ENCODE measurements around the gene KAT6B.
"Not testable (repeated sequence)": the region's sequence is repeated elsewhere in the genome, so short reads cannot be mapped to it uniquely, and the experiment has no call there.

The KAT6B gene

DNA sequence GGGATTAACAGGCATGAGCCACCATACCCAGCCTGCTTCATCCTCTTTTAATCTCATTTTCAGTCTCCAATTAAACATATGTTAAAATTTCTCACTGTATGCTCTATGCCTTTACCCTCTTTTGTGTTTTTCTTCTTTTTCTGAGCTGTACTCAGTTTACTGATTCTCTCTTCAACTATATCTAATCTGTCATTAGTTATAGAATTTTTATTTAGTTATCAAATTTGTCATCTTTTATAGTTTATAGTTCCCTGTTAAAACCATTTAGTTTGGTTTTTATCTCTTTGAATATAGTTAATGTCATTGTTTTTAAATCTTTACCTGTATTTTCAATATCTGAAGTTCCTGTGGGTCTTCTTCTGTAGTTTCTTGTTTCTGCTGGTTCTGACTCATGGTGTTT, 93.3 kb downstream of the KAT6B start:
- no peaks in the 10 kb centered on the region for H3K79me1 ChIP-seq (ENCODE audit: low read depth, low read length)
- no peak overlapping the region for H2BK12ac ChIP-seq (ENCODE audit: low read length)
- no peak overlapping the region for H3K23ac ChIP-seq (ENCODE audit: low read depth, low read length, poor library complexity)

DNA sequence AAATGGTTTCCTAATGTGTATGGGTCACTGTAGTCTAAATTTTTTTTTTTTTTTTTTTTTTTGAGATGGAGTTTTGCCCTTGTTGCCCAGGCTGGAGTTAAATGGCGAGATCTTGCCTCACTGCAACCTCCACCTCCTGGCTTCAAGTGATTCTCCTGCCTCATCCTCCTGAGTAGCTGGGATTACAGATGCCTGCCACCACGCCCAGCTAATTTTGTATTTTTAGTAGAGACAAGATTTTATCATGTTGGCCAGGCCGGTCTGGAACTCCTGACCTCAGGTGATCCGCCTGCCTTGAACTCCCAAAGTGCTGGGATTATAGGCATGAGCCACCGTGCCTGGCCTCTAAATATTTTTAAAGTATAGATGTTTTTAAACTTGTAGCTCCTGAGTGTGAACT, 94.7 kb downstream of the KAT6B start:
- H2BK120ac ChIP-seq (ENCODE audit: low read depth, low read length); H3K9me3 ChIP-seq (replicated peaks in 1 of 2; ENCODE audit: control insufficient read depth in 2 of 2, insufficient read depth in 1 of 2, low read depth in 1 of 2, low read length in 2 of 2); DNase-seq (ENCODE audit: low spot score); H3K27ac ChIP-seq (replicated peaks; ENCODE audit: low read length); H3K4me3 ChIP-seq (ENCODE audit: low read length in 2 of 2); H3K79me1 ChIP-seq (ENCODE audit: low read depth, low read length); H2BK15ac ChIP-seq (ENCODE audit: low read length); H3K18ac ChIP-seq (ENCODE audit: low read length); H3K36me3 ChIP-seq (replicated peaks in 1 of 2; ENCODE audit: control insufficient read depth in 2 of 2, insufficient read depth in 2 of 2, low read length in 2 of 2); H3K27me3 ChIP-seq (ENCODE audit: control insufficient read depth in 3 of 3, insufficient read depth in 3 of 3, low read depth in 1 of 3, low read length in 3 of 3); H3K9ac ChIP-seq (ENCODE audit: low read depth, low read length, poor library complexity); H2AK5ac ChIP-seq (ENCODE audit: low read depth, low read length); H3K4ac ChIP-seq (ENCODE audit: low read length); H2BK5ac ChIP-seq (ENCODE audit: low read length); H4K91ac ChIP-seq (ENCODE audit: low read depth, low read length, poor library complexity); H4K8ac ChIP-seq (ENCODE audit: low read depth, low read length); H3K4me2 ChIP-seq (ENCODE audit: insufficient read depth, low read length, poor library complexity, severe bottlenecking); H2BK12ac ChIP-seq (ENCODE audit: low read length); H3K14ac ChIP-seq (ENCODE audit: low read length); H2AFZ ChIP-seq (ENCODE audit: low read length); H3K23ac ChIP-seq (ENCODE audit: low read depth, low read length, poor library complexity): not testable (repeated sequence)
- H3K4me1 ChIP-seq (ENCODE audit: control insufficient read depth in 2 of 2, insufficient read depth in 1 of 2, low read depth in 1 of 2, low read length in 2 of 2), result peaks cover 8 to 16% of the 10 kb centered on the region in 2 donors
- WGBS, 2 donors (ENCODE audit: extremely low coverage in 2 of 2, insufficient read length in 2 of 2, insufficient replicate concordance in 1 of 2), result no CpG with 5 or more reads among the region's 5 CpGs

More for the DNA sequence above, 93.3 kb downstream of the KAT6B start:
- no peaks in the 10 kb centered on the region for H3K27me3 ChIP-seq (ENCODE audit: control insufficient read depth in 3 of 3, insufficient read depth in 3 of 3, low read depth in 1 of 3, low read length in 3 of 3)
- no peak overlapping the region for H3K4me3 ChIP-seq (ENCODE audit: low read length in 2 of 2)
- H2BK15ac ChIP-seq (ENCODE audit: low read length), result no peak overlapping the region
- no peak overlapping the region for H2BK120ac ChIP-seq (ENCODE audit: low read depth, low read length)
- H2AK5ac ChIP-seq (ENCODE audit: low read depth, low read length), result no peak overlapping the region
- no peak overlapping the region for H2AFZ ChIP-seq (ENCODE audit: low read length)
- no peak overlapping the region for H4K91ac ChIP-seq (ENCODE audit: low read depth, low read length, poor library complexity)
- peaks cover 2 to 10% of the 10 kb centered on the region in 2 donors for H3K9me3 ChIP-seq (replicated peaks in 1 of 2; ENCODE audit: control insufficient read depth in 2 of 2, insufficient read depth in 1 of 2, low read depth in 1 of 2, low read length in 2 of 2)
- no peaks in the 10 kb centered on the region for H3K36me3 ChIP-seq (replicated peaks in 1 of 2; ENCODE audit: control insufficient read depth in 2 of 2, insufficient read depth in 2 of 2, low read length in 2 of 2)
- DNase-seq (ENCODE audit: low spot score), result no peak
- H3K4me1 ChIP-seq (ENCODE audit: control insufficient read depth in 2 of 2, insufficient read depth in 1 of 2, low read depth in 1 of 2, low read length in 2 of 2), result peaks cover 8 to 14% of the 10 kb centered on the region in 2 donors
- H3K9ac ChIP-seq (ENCODE audit: low read depth, low read length, poor library complexity), result no peak overlapping the region
- H4K8ac ChIP-seq (ENCODE audit: low read depth, low read length), result no peak overlapping the region
- no peak overlapping the region for H3K14ac ChIP-seq (ENCODE audit: low read length)
- no peak overlapping the region for H3K27ac ChIP-seq (replicated peaks; ENCODE audit: low read length)
- H3K4ac ChIP-seq (ENCODE audit: low read length), result no peak overlapping the region
- no peak overlapping the region for H3K4me2 ChIP-seq (ENCODE audit: insufficient read depth, low read length, poor library complexity, severe bottlenecking)
- no peak overlapping the region for H2BK5ac ChIP-seq (ENCODE audit: low read length)
- H3K18ac ChIP-seq (ENCODE audit: low read length), result no peak overlapping the region

- H3K27me3 ChIP-seq (ENCODE audit: control insufficient read depth in 3 of 3, insufficient read depth in 3 of 3, low read depth in 1 of 3, low read length in 3 of 3), result no peaks in the 10 kb centered on the region
- no peak overlapping the region for H4K91ac ChIP-seq (ENCODE audit: low read depth, low read length, poor library complexity)
- no peak overlapping the region for H4K8ac ChIP-seq (ENCODE audit: low read depth, low read length)
- H3K4me2 ChIP-seq (ENCODE audit: insufficient read depth, low read length, poor library complexity, severe bottlenecking), result no peak overlapping the region
- H3K4ac ChIP-seq (ENCODE audit: low read length), result no peak overlapping the region
- H3K9me3 ChIP-seq (replicated peaks in 1 of 2; ENCODE audit: control insufficient read depth in 2 of 2, insufficient read depth in 1 of 2, low read depth in 1 of 2, low read length in 2 of 2), result peaks cover 2 to 10% of the 10 kb centered on the region in 2 donors
- no peak overlapping the region for H3K18ac ChIP-seq (ENCODE audit: low read length)
- H2AK5ac ChIP-seq (ENCODE audit: low read depth, low read length), result no peak overlapping the region
- no peak overlapping the region for H2BK12ac ChIP-seq (ENCODE audit: low read length)
- H2BK120ac ChIP-seq (ENCODE audit: low read depth, low read length), result no peak overlapping the region
- WGBS, 2 donors (ENCODE audit: extremely low coverage in 2 of 2, insufficient read length in 2 of 2, insufficient replicate concordance in 1 of 2), result no CpG with 5 or more reads among the region's 2 CpGs
- no peak overlapping the region for H3K14ac ChIP-seq (ENCODE audit: low read length)
- H3K4me1 ChIP-seq (ENCODE audit: control insufficient read depth in 2 of 2, insufficient read depth in 1 of 2, low read depth in 1 of 2, low read length in 2 of 2), result peaks cover 8 to 16% of the 10 kb centered on the region in 2 donors
- H2BK15ac ChIP-seq (ENCODE audit: low read length), result no peak overlapping the region
- peak overlapping the region; percentile 3 for H3K27ac ChIP-seq (replicated peaks; ENCODE audit: low read length)
- DNase-seq (ENCODE audit: low spot score), result peak; percentile 62
- no peak overlapping the region for H2BK5ac ChIP-seq (ENCODE audit: low read length)
- H3K9ac ChIP-seq (ENCODE audit: low read depth, low read length, poor library complexity), result no peak overlapping the region
- no peak overlapping the region for H3K23ac ChIP-seq (ENCODE audit: low read depth, low read length, poor library complexity)
- H3K79me1 ChIP-seq (ENCODE audit: low read depth, low read length), result no peaks in the 10 kb centered on the region
- no peak overlapping the region for H3K4me3 ChIP-seq (ENCODE audit: low read length in 2 of 2)
- H2AFZ ChIP-seq (ENCODE audit: low read length), result no peak overlapping the region
- no peaks in the 10 kb centered on the region for H3K36me3 ChIP-seq (replicated peaks in 1 of 2; ENCODE audit: control insufficient read depth in 2 of 2, insufficient read depth in 2 of 2, low read length in 2 of 2)
These were observed 95.3 kb downstream of the KAT6B start for GRCh38 chr10:74921744-74922143.

GRCh38 chr10:74922921-74923320, 96.5 kb downstream of the KAT6B start:
- Histone ChIP-seq H3K9ac (ENCODE audit: low read depth, low read length, poor library complexity) (no peak overlapping the region), H2BK5ac (ENCODE audit: low read length) (no peak overlapping the region), H4K8ac (ENCODE audit: low read depth, low read length) (no peak overlapping the region), H3K9me3 (replicated peaks in 1 of 2; ENCODE audit: control insufficient read depth in 2 of 2, insufficient read depth in 1 of 2, low read depth in 1 of 2, low read length in 2 of 2) (peaks cover 5 to 10% of the 10 kb centered on the region in 2 donors), H3K4me1 (ENCODE audit: control insufficient read depth in 2 of 2, insufficient read depth in 1 of 2, low read depth in 1 of 2, low read length in 2 of 2) (peaks cover 8 to 19% of the 10 kb centered on the region in 2 donors), H2AK5ac (ENCODE audit: low read depth, low read length) (no peak overlapping the region), H2BK12ac (ENCODE audit: low read length) (no peak overlapping the region), H3K14ac (ENCODE audit: low read length) (no peak overlapping the region), H2BK120ac (ENCODE audit: low read depth, low read length) (no peak overlapping the region), H3K27ac (replicated peaks; ENCODE audit: low read length) (no peak overlapping the region), H3K36me3 (replicated peaks in 1 of 2; ENCODE audit: control insufficient read depth in 2 of 2, insufficient read depth in 2 of 2, low read length in 2 of 2) (no peaks in the 10 kb centered on the region), H3K27me3 (ENCODE audit: control insufficient read depth in 3 of 3, insufficient read depth in 3 of 3, low read depth in 1 of 3, low read length in 3 of 3) (no peaks in the 10 kb centered on the region), H3K4me2 (ENCODE audit: insufficient read depth, low read length, poor library complexity, severe bottlenecking) (no peak overlapping the region), H3K18ac (ENCODE audit: low read length) (no peak overlapping the region), H3K79me1 (ENCODE audit: low read depth, low read length) (no peaks in the 10 kb centered on the region), H4K91ac (ENCODE audit: low read depth, low read length, poor library complexity) (no peak overlapping the region), H3K4me3 (ENCODE audit: low read length in 2 of 2) (no peak overlapping the region), H3K23ac (ENCODE audit: low read depth, low read length, poor library complexity) (no peak overlapping the region), H3K4ac (ENCODE audit: low read length) (no peak overlapping the region), H2BK15ac (ENCODE audit: low read length) (no peak overlapping the region), H2AFZ (ENCODE audit: low read length) (no peak overlapping the region)
- no peak for DNase-seq (ENCODE audit: low spot score)
- no CpG with 5 or more reads among the region's 1 CpG for WGBS, 2 donors (ENCODE audit: extremely low coverage in 2 of 2, insufficient read length in 2 of 2, insufficient replicate concordance in 1 of 2)
